H9 (cell line): Measurements from ENCODE around the gene FXYD4. TPM values are rescaled to one million over a fixed set of nuclear protein-coding genes. Genes with fewer than 3 reads are reported as not detected.

Source experiments
- DNase-seq: peaks from one replicate; pipeline ENCODE4 v3.0.0-alpha.2; 2017
- H2AFZ ChIP-seq: one replicate; pipeline ENCODE4 v1.6.1; 2013; ENCODE audit warnings: mild to moderate bottlenecking, low read length, control low read depth, moderate library complexity
- H2AK5ac ChIP-seq: 2 replicates; pipeline ENCODE4 v1.6.1; 2013; ENCODE audit warnings: low read length, control low read depth, mixed read lengths; ENCODE audit not compliant: insufficient read length
- H2BK120ac ChIP-seq: one replicate; pipeline ENCODE4 v1.6.1; 2013; ENCODE audit warnings: low read depth, mild to moderate bottlenecking, low read length, control low read depth, inconsistent platforms; ENCODE audit not compliant: poor library complexity, severe bottlenecking
- H2BK12ac ChIP-seq: 2 replicates; pipeline ENCODE4 v1.6.1; 2013; ENCODE audit warnings: low read length, control low read depth, mixed read lengths, low read depth; ENCODE audit not compliant: insufficient read length
- H2BK15ac ChIP-seq: 2 replicates; pipeline ENCODE4 v1.6.1; 2013; ENCODE audit warnings: low read depth, low read length, control low read depth
- H2BK20ac ChIP-seq: one replicate; pipeline ENCODE4 v1.6.1; 2013; ENCODE audit warnings: low read depth, mild to moderate bottlenecking, low read length, control low read depth, inconsistent platforms; ENCODE audit not compliant: poor library complexity, severe bottlenecking
- H2BK5ac ChIP-seq: 2 replicates; pipeline ENCODE4 v1.6.1; 2013; ENCODE audit warnings: low read length, control low read depth, mixed read lengths; ENCODE audit not compliant: insufficient read length
- H3K14ac ChIP-seq: 2 replicates; pipeline ENCODE4 v1.6.1; 2013; ENCODE audit warnings: low read length, control low read depth; ENCODE audit not compliant: insufficient read depth
- H3K18ac ChIP-seq: 2 replicates; pipeline ENCODE4 v1.6.1; 2013; ENCODE audit warnings: low read depth, mild to moderate bottlenecking, mixed read lengths, low read length, control low read depth; ENCODE audit not compliant: insufficient read length
- H3K23ac ChIP-seq: 2 replicates; pipeline ENCODE4 v1.6.1; 2013; ENCODE audit warnings: low read length, control low read depth, mixed read lengths, low read depth; ENCODE audit not compliant: insufficient read length
- H3K23me2 ChIP-seq: 2 replicates; pipeline ENCODE4 v1.6.1; 2013; ENCODE audit warnings: low read depth, mild to moderate bottlenecking, mixed read lengths, low read length, control low read depth; ENCODE audit not compliant: insufficient read length, poor library complexity, severe bottlenecking
- H3K27ac ChIP-seq: 2 replicates; pipeline ENCODE4 v1.5.1; 2013; ENCODE audit warnings: low read length, control low read depth, mixed read lengths, low read depth; ENCODE audit not compliant: insufficient read length
- H3K27me3 ChIP-seq: 2 replicates; pipeline ENCODE4 v1.6.1; 2013; ENCODE audit warnings: low read length, control low read depth, inconsistent platforms; ENCODE audit not compliant: insufficient read depth
- H3K4ac ChIP-seq: 2 replicates; pipeline ENCODE4 v1.6.1; 2013; ENCODE audit warnings: low read depth, mild to moderate bottlenecking, control low read depth, inconsistent platforms, low read length, moderate library complexity
- H3K4me1 ChIP-seq: 2 replicates; pipeline ENCODE4 v1.6.1; 2013; ENCODE audit warnings: low read length, control low read depth, inconsistent platforms; ENCODE audit not compliant: insufficient read depth
- H3K4me2 ChIP-seq: 2 replicates; pipeline ENCODE4 v1.6.1; 2013; ENCODE audit warnings: low read length, control low read depth, mixed read lengths; ENCODE audit not compliant: insufficient read length, insufficient read depth
- H3K56ac ChIP-seq: 2 replicates; pipeline ENCODE4 v1.6.1; 2013; ENCODE audit warnings: low read depth, mild to moderate bottlenecking, mixed read lengths, low read length, control low read depth; ENCODE audit not compliant: insufficient read length
- H3K79me1 ChIP-seq: 2 replicates; pipeline ENCODE4 v1.6.1; 2013; ENCODE audit warnings: low read depth, mild to moderate bottlenecking, moderate library complexity, low read length, control low read depth, inconsistent platforms; ENCODE audit not compliant: insufficient read depth, poor library complexity, severe bottlenecking
- H3K79me2 ChIP-seq: 2 replicates; pipeline ENCODE4 v1.6.1; 2013; ENCODE audit warnings: low read length, control low read depth, inconsistent platforms; ENCODE audit not compliant: insufficient read depth
- H3K9ac ChIP-seq: 2 replicates; pipeline ENCODE4 v1.6.1; 2013; ENCODE audit warnings: low read length, control low read depth, mixed read lengths; ENCODE audit not compliant: insufficient read length; ENCODE audit errors: extremely low read depth
- H3K9me3 ChIP-seq: one replicate; pipeline ENCODE4 v1.6.1; 2013; ENCODE audit warnings: low read depth, low read length, inconsistent platforms; ENCODE audit not compliant: control insufficient read depth
- H3T11ph ChIP-seq: one replicate; pipeline ENCODE4 v1.6.1; 2013; ENCODE audit warnings: mild to moderate bottlenecking, low read length, control low read depth, inconsistent platforms
- H4K20me1 ChIP-seq: one replicate; pipeline ENCODE4 v1.6.1; 2013; ENCODE audit not compliant: control insufficient read depth, insufficient read length, insufficient read depth
- H4K5ac ChIP-seq: 2 replicates; pipeline ENCODE4 v1.6.1; 2013; ENCODE audit warnings: low read depth, mild to moderate bottlenecking, mixed read lengths, low read length, control low read depth; ENCODE audit not compliant: insufficient read length
- H4K8ac ChIP-seq: replicated peaks from 2 replicates; pipeline ENCODE4 v1.6.1; 2013; ENCODE audit warnings: low read length, control low read depth, mixed read lengths, low read depth; ENCODE audit not compliant: insufficient read length
- H4K91ac ChIP-seq: 2 replicates; pipeline ENCODE4 v1.6.1; 2013; ENCODE audit warnings: low read depth, mild to moderate bottlenecking, moderate library complexity, mixed read lengths, low read length, control low read depth; ENCODE audit not compliant: insufficient read length
- H3K27ac Mint-ChIP-seq, 3 experiments: 2 replicates in 2 of 3; 3 replicates in 1 of 3; pipeline ENCODE4 v1.8.0; 2020 to 2021; ENCODE audit warnings: mixed read lengths in 3 of 3, mild to moderate bottlenecking in 1 of 3, moderate library complexity in 1 of 3
- H3K27me3 Mint-ChIP-seq: 2 replicates; pipeline ENCODE4 v1.8.0; 2021; ENCODE audit warnings: low read depth, mild to moderate bottlenecking, moderate library complexity, mixed read lengths
- H3K36me3 Mint-ChIP-seq, 3 experiments: 2 replicates in 2 of 3; 3 replicates in 1 of 3; pipeline ENCODE4 v1.8.0; 2020 to 2021; ENCODE audit warnings: low read depth in 3 of 3, mixed read lengths in 3 of 3; ENCODE audit not compliant: insufficient read depth in 1 of 3
- H3K4me1 Mint-ChIP-seq, 2 experiments: 2 replicates each; pipeline ENCODE4 v1.8.0; 2020; ENCODE audit warnings: mixed read lengths in 2 of 2
- H3K4me3 Mint-ChIP-seq, 2 experiments: 2 replicates in 1 of 2; 3 replicates in 1 of 2; pipeline ENCODE4 v1.8.0; 2020 to 2021; ENCODE audit warnings: mild to moderate bottlenecking in 2 of 2, mixed read lengths in 2 of 2, moderate library complexity in 1 of 2
- H3K9me3 Mint-ChIP-seq, 2 experiments: 2 replicates in 1 of 2; 3 replicates in 1 of 2; pipeline ENCODE4 v1.8.0; 2020; ENCODE audit warnings: mild to moderate bottlenecking in 2 of 2, mixed read lengths in 2 of 2, moderate library complexity in 1 of 2
- CTCF ChIP-seq: fragments of 200-600 bp; sonication (generic); conservative IDR thresholded peaks from 3 replicates; pipeline ENCODE4 v1.8.0; 2021; ENCODE audit warnings: antibody characterized with exemption, mild to moderate bottlenecking
- WGBS: extraction: QIAGEN DNeasy Blood & Tissue Kit; methylation state at CpG from one replicate; pipeline ENCODE4 v1.1.7; 2013; ENCODE audit warnings: missing lambda C conversion rate, low lambda C conversion rate, mixed read lengths; ENCODE audit not compliant: insufficient read length; ENCODE audit errors: extremely low coverage; 5-methylcytosine and 5-hydroxymethylcytosine counted together
- total RNA-seq: library from RNA; stranded (reverse); gene quantifications from 2 replicates; pipeline ENCODE4 v1.2.1, GENCODE V29; 2021

FXYD4 gene
- total RNA-seq, 1 experiment from 2014 or later = not detected

- WGBS = no CpG with 5 or more reads among the region's 2 CpGs
- Histone ChIP-seq H4K8ac (no peak overlapping the region), H3K27ac (no peak overlapping the region), H4K91ac (no peak overlapping the region), H2BK5ac (no peak overlapping the region), H3K23ac (no peak overlapping the region), H3K79me1 (no peaks in the 10 kb centered on the region), H3K18ac (no peak overlapping the region), H3K56ac (no peak overlapping the region), H2AK5ac (no peak overlapping the region), H3K79me2 (peaks cover 13% of the 10 kb centered on the region; the same call in 1 of the 2 replicates), H3K14ac (no peak overlapping the region), H2BK20ac (no peak overlapping the region), H2BK15ac (no peak overlapping the region), H2AFZ (no peak overlapping the region), H3T11ph (no peak overlapping the region), H3K9me3 (no peaks in the 10 kb centered on the region), H3K4ac (no peak overlapping the region), H2BK12ac (no peak overlapping the region), H3K23me2 (no peaks in the 10 kb centered on the region), H3K9ac (no peak overlapping the region), H3K4me2 (no peak overlapping the region), H3K27me3 (no peaks in the 10 kb centered on the region), H3K4me1 (no peaks in the 10 kb centered on the region), H4K20me1 (no peaks in the 10 kb centered on the region), H4K5ac (no peak overlapping the region), H2BK120ac (no peak overlapping the region)
- Mint-ChIP-seq H3K9me3 (peaks cover 2 to 3% of the 10 kb centered on the region in 2 experiments; a peak in 2 of 5 replicates), H3K4me1 (peaks cover 7 to 11% of the 10 kb centered on the region in 2 experiments), H3K36me3 (peaks cover 0 to 7% (median 5%) of the 10 kb centered on the region in 3 experiments; a peak in 3 of 7 replicates), H3K27me3 (peaks cover 1% of the 10 kb centered on the region; the same call in 1 of the 2 replicates), H3K27ac (no peak overlapping the region), H3K4me3 (no peak overlapping the region)
- no peak for TF ChIP-seq CTCF
- no peak for DNase-seq
Measured at GRCh38 chr10:43411536-43411935, 40.1 kb downstream of the FXYD4 start.
